Common myeloid progenitor, CD34-positive (primary cell): ENCODE data around the gene TRIO.

Source experiments
- CTCF ChIA-PET: fragments of 350-600 bp; sonication (Branson Sonifier 250); formaldehyde crosslinking; loops from one replicate; lab custom pipeline; 2021; ENCODE audit warnings: antibody characterized with exemption; lab: Charles Lee
- POLR2A ChIA-PET: fragments of 350-600 bp; sonication (Branson Sonifier 250); formaldehyde crosslinking; loops from one replicate; lab custom pipeline; 2021; ENCODE audit warnings: antibody characterized with exemption; lab: Charles Lee
- DNase-seq, 3 donors: peaks; one replicate each; pipeline versions ENCODE4 v3.0.0 to v3.0.0-alpha.2; 2013
- H3K27ac ChIP-seq, 2 experiments: 1 replicate in 1 of 2; 2 replicates in 1 of 2; pipeline ENCODE4 v1.7.0; 2013; ENCODE audit warnings: inconsistent platforms in 2 of 2, low read length in 2 of 2, mild to moderate bottlenecking in 2 of 2, low read depth in 1 of 2, moderate library complexity in 1 of 2; ENCODE audit not compliant: severe bottlenecking in 2 of 2, insufficient read depth in 1 of 2, poor library complexity in 1 of 2
- H3K27me3 ChIP-seq, 5 experiments: replicated peaks in 2 of 5; 1 replicate in 3 of 5; 2 replicates in 2 of 5; pipeline versions ENCODE4 v1.6.1 to v1.7.0; 2013; ENCODE audit warnings: low read length in 4 of 5, mild to moderate bottlenecking in 2 of 5, moderate library complexity in 2 of 5, inconsistent platforms in 1 of 5; ENCODE audit not compliant: insufficient read depth in 5 of 5, control insufficient read depth in 4 of 5
- H3K36me3 ChIP-seq, 4 experiments: 1 replicate in 2 of 4; 2 replicates in 2 of 4; pipeline versions ENCODE4 v1.6.1 to v1.7.0; 2013; ENCODE audit warnings: low read length in 3 of 4, control low read depth in 1 of 4, mild to moderate bottlenecking in 1 of 4; ENCODE audit not compliant: control insufficient read depth in 4 of 4, insufficient read depth in 4 of 4
- H3K4me1 ChIP-seq, 4 experiments: 1 replicate in 3 of 4; 2 replicates in 1 of 4; pipeline versions ENCODE4 v1.6.1 to v1.7.1; 2013; ENCODE audit warnings: low read length in 3 of 4, mild to moderate bottlenecking in 3 of 4, control low read depth in 1 of 4, inconsistent platforms in 1 of 4, moderate library complexity in 1 of 4; ENCODE audit not compliant: control insufficient read depth in 4 of 4, insufficient read depth in 4 of 4; ENCODE audit errors: control extremely low read depth in 1 of 4
- H3K4me3 ChIP-seq, 7 experiments: 1 replicate in 4 of 7; 2 replicates in 3 of 7; pipeline versions ENCODE4 v1.5.1 to v1.7.0; 2013; ENCODE audit warnings: mild to moderate bottlenecking in 7 of 7, low read length in 6 of 7, moderate library complexity in 6 of 7, inconsistent platforms in 2 of 7, low read depth in 2 of 7, control low read depth in 1 of 7; ENCODE audit not compliant: insufficient read depth in 4 of 7, control insufficient read depth in 1 of 7; ENCODE audit errors: extremely low read depth in 1 of 7
- H3K9me3 ChIP-seq, 5 experiments: 1 replicate in 4 of 5; 2 replicates in 1 of 5; pipeline versions ENCODE4 v1.6.1 to v1.7.1; 2013; ENCODE audit warnings: low read length in 4 of 5, mild to moderate bottlenecking in 2 of 5, inconsistent platforms in 1 of 5, low read depth in 1 of 5, moderate library complexity in 1 of 5; ENCODE audit not compliant: control insufficient read depth in 4 of 5, insufficient read depth in 2 of 5; ENCODE audit errors: control extremely low read depth in 1 of 5
- WGBS: methylation state at CpG from one replicate; pipeline ENCODE4 v1.1.5; 2013; ENCODE audit not compliant: insufficient coverage; 5-methylcytosine and 5-hydroxymethylcytosine counted together

The TRIO gene

DNA sequence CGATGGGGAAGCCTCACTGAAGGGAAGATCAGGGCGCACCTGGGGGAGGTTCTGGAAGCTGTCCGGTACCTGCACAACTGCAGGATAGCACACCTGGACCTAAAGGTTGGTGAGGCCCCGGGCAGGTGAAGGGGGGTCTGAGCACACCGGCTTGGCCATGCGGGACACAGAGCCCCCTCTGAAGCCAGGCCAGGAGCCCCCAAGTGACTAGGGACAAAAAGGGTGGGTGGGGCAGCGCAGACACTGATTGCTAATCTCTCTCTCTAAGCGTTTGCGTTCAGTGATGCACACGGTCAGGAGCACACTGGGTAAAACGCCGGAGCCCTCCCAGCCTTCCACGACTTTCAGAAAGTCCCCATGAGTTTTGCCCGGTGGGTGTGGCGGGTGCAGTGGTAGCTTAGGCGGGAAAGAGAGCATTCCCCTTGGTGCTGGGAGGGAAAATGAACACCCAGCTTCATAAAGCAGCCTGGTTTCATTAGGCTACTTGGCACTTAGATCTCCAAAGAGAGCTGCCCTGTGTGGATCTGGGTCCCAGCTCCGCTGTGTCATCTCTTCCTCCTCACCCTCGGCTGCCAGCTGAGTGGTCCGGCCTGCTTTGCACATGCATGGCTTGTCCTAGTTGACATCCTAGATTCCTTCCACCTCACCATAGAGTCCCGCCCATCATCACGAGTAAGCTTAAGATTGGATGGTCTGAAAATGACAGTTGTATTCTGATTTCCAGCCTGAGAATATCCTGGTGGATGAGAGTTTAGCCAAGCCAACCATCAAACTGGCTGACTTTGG, 364.2 kb downstream of the TRIO start:
- CTCF ChIA-PET, result no interaction called here
- Histone ChIP-seq H3K9me3 (no peaks in the 10 kb centered on the region), H3K27me3 (no peaks in the 10 kb centered on the region), H3K4me3 (no peak overlapping the region), H3K4me1 (no peaks in the 10 kb centered on the region), H3K27ac (no peak overlapping the region), H3K36me3 (peaks cover 3 to 52% (median 32%) of the 10 kb centered on the region in 4 experiments)
- 94% methylated on average over 17 of the region's 21 CpGs for WGBS
- POLR2A ChIA-PET, result no interaction called here
- no peak for DNase-seq

DNA sequence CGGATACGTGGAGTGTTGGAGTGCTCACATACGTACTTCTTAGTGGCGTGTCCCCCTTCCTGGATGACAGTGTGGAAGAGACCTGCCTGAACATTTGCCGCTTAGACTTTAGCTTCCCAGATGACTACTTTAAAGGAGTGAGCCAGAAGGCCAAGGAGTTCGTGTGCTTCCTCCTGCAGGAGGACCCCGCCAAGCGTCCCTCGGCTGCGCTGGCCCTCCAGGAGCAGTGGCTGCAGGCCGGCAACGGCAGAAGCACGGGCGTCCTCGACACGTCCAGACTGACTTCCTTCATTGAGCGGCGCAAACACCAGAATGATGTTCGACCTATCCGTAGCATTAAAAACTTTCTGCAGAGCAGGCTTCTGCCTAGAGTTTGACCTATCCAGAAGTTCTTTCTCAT, 364.9 kb downstream of the TRIO start:
- POLR2A ChIA-PET, result no interaction called here
- Histone ChIP-seq H3K4me1 (no peaks in the 10 kb centered on the region), H3K27ac (no peak overlapping the region), H3K36me3 (peaks cover 3 to 45% (median 27%) of the 10 kb centered on the region in 4 experiments), H3K27me3 (no peaks in the 10 kb centered on the region), H3K4me3 (no peak overlapping the region), H3K9me3 (no peaks in the 10 kb centered on the region)
- CTCF ChIA-PET, result no interaction called here
- no peak for DNase-seq
- 95% methylated on average over 20 of the region's 20 CpGs for WGBS

DNA sequence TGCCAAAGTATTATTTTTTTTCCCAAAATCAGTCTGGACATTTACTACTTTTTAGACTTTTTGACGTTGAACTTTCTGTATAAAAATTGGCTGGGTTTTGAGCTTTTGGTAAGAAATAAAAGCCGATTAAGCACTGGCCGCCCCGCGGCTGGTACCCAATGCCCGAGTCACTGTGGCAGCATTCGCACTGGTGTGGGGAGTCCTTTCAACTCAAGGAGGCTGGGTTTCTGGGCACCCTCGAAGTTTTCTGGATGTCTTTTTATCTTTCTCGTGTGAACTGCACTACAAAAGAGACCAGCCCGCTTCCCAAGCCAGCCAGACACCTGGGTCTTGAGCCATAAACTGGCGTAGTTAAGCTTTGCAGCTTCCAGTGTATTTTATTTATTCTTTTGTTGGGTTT, 366.4 kb downstream of the TRIO start:
- H3K27me3 ChIP-seq, result no peaks in the 10 kb centered on the region
- POLR2A ChIA-PET, result no interaction called here
- no peaks in the 10 kb centered on the region for H3K9me3 ChIP-seq
- H3K4me1 ChIP-seq, result no peaks in the 10 kb centered on the region
- CTCF ChIA-PET, result interaction anchor here (1.2 kb wide), 1 partner anchor 140 kb away, joined by 3 read pairs; no protein-coding TSS in a partner anchor
- H3K4me3 ChIP-seq, result no peak overlapping the region
- no peak overlapping the region for H3K27ac ChIP-seq
- WGBS, result 91% methylated on average over 7 of the region's 11 CpGs
- DNase-seq, result no peak
- H3K36me3 ChIP-seq, result peaks cover 3 to 30% (median 14%) of the 10 kb centered on the region in 4 experiments

DNA sequence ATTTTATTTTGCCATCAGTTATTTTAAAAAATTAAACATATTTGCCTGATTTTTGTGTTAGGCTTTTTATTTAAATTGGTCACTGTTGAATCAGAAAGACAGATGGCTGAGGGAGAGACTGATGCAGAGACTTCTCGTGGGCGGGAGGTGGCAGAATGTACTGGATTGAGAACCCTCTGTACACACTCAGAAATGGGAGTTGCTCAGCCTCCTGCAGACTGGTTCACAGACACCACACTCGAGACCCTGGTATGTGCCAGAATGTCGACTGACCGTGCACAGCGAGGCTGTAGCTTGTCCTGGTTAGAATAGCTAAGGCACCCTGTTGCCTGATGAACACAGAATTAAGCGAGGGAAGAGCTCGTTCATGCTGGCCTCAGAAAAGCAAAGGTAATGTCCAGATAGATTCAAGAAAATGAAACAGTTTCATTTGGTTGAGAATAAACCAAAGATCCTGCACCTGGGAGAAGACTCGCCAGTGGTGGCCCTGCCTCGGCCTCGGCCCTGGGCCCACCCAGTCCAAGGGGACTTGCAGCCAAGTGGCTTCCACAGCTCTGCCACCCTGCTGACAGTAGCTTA, 367.1 kb downstream of the TRIO start:
- H3K9me3 ChIP-seq, result no peaks in the 10 kb centered on the region
- no peak overlapping the region for H3K4me3 ChIP-seq
- POLR2A ChIA-PET, result no interaction called here
- no peak overlapping the region for H3K27ac ChIP-seq
- no peak for DNase-seq
- H3K36me3 ChIP-seq, result peaks cover 3 to 30% (median 12%) of the 10 kb centered on the region in 4 experiments
- no peaks in the 10 kb centered on the region for H3K4me1 ChIP-seq
- CTCF ChIA-PET, result interaction anchor here (1.2 kb wide), 1 partner anchor 139 kb away, joined by 3 read pairs; no protein-coding TSS in a partner anchor
- WGBS, result over 99% methylated on average over 11 of the region's 11 CpGs
- H3K27me3 ChIP-seq, result no peaks in the 10 kb centered on the region

DNA sequence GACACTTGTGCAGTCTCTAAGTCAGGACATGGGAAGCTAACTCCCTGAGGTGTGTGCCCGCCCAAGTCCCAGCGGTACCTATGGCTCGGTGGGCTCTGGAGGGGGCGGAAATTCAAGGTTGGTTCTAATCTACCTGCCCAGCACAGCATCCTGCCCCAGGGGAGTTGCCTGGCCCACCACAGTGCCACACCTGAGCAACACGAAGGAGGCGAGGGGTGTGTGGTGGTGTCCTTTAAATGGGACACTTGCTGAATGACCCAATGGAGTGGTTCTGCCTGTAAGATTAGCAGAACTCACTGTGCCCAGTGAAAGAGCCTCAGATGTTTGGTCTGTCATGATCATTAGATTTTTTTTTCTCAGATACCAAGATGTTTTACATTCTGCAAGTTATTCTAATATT, 367.7 kb downstream of the TRIO start:
- ChIA-PET CTCF (no interaction called here), POLR2A (no interaction called here)
- H3K36me3 ChIP-seq, result peaks cover 3 to 27% (median 12%) of the 10 kb centered on the region in 4 experiments
- H3K27me3 ChIP-seq, result no peaks in the 10 kb centered on the region
- WGBS, result 94% methylated on average over 6 of the region's 6 CpGs
- no peak overlapping the region for H3K4me3 ChIP-seq
- peaks cover 0 to 2% (median 0%) of the 10 kb centered on the region in 5 experiments for H3K9me3 ChIP-seq
- DNase-seq, result no peak
- no peak overlapping the region for H3K27ac ChIP-seq
- H3K4me1 ChIP-seq, result no peaks in the 10 kb centered on the region

DNA sequence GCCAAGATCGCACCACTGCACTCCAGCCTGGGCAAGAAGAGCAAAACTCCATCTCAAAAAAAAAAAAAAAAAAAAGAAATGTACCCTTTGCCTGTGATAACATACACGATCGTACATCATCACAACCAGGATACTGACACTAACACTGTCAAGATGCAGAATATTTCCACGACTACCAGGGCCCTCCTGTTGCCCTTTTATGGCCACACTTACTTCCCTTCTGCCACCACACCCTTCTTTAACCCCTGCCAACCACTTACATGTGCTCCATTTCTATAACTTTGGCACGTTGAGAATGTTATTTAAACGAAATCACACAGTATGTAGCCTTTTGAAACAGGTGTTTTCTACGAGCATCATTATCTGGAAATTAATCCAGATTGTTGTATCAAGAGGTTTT, 369.4 kb downstream of the TRIO start:
- Histone ChIP-seq H3K4me1 (no peaks in the 10 kb centered on the region), H3K4me3 (no peak overlapping the region), H3K36me3 (peaks cover 2 to 11% (median 7%) of the 10 kb centered on the region in 4 experiments), H3K27me3 (no peaks in the 10 kb centered on the region), H3K9me3 (peaks cover 0 to 2% (median 0%) of the 10 kb centered on the region in 5 experiments), H3K27ac (no peak overlapping the region)
- 67% methylated on average over 3 of the region's 7 CpGs for WGBS
- ChIA-PET POLR2A (no interaction called here), CTCF (no interaction called here)
- no peak for DNase-seq

DNA sequence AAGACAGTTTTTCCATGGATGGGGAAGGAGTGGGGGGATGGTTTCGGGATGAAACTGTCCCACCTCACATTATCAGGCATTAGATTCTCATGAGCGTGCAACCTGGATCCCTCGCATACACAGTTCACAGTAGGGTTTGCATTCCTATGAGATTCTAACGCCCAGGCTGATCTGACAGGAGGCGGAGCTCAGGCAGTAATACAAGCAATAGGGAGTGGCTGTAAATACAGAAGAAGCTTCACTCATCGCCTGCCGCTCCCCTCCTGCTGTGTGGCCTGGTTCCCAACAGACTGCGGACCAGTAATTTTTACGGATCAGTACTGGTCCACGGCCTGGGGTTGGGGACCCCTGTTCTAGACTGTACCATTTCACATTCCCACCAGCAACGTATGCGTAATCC, 370.1 kb downstream of the TRIO start:
- POLR2A ChIA-PET, result no interaction called here
- CTCF ChIA-PET, result no interaction called here
- DNase-seq, result no peak
- 97% methylated on average over 11 of the region's 12 CpGs for WGBS
- Histone ChIP-seq H3K27me3 (no peaks in the 10 kb centered on the region), H3K36me3 (peaks cover 2 to 5% (median 3%) of the 10 kb centered on the region in 4 experiments), H3K4me3 (no peak overlapping the region), H3K4me1 (no peaks in the 10 kb centered on the region), H3K27ac (no peak overlapping the region), H3K9me3 (peaks cover 0 to 2% (median 0%) of the 10 kb centered on the region in 5 experiments)
